Liver (tissue), 9 donors: ENCODE results near the gene UGGT2. TPM values are rescaled to one million over a fixed set of nuclear protein-coding genes. Genes with fewer than 3 reads are reported as not detected.
"Not testable (repeated sequence)": the region's sequence is repeated elsewhere in the genome, so short reads cannot be mapped to it uniquely, and the experiment has no call there.

Experiments
- DNase-seq: peaks from one replicate; pipeline ENCODE4 v3.0.0-alpha.2; 2017; ENCODE audit warnings: low spot score
- H3K27ac ChIP-seq, 2 donors: one replicate each; pipeline ENCODE4 v1.7.0; 2013; ENCODE audit warnings: inconsistent platforms in 2 of 2, low read length in 2 of 2, control low read depth in 1 of 2, low read depth in 1 of 2, mild to moderate bottlenecking in 1 of 2
- H3K27me3 ChIP-seq, 4 donors: one replicate each; pipeline versions ENCODE4 v1.6.1 to v1.7.0; 2013; ENCODE audit warnings: low read length in 3 of 4, inconsistent platforms in 1 of 4, mild to moderate bottlenecking in 1 of 4, moderate library complexity in 1 of 4; ENCODE audit not compliant: control insufficient read depth in 4 of 4, insufficient read depth in 4 of 4
- H3K36me3 ChIP-seq, 4 donors: one replicate each; pipeline versions ENCODE4 v1.6.1 to v1.7.0; 2013; ENCODE audit warnings: low read length in 3 of 4, mild to moderate bottlenecking in 3 of 4, low read depth in 1 of 4, moderate library complexity in 1 of 4; ENCODE audit not compliant: control insufficient read depth in 4 of 4, insufficient read depth in 3 of 4
- H3K4me1 ChIP-seq, 4 donors: one replicate each; pipeline versions ENCODE4 v1.6.1 to v1.7.0; 2013; ENCODE audit warnings: low read length in 3 of 4, mild to moderate bottlenecking in 3 of 4, moderate library complexity in 1 of 4; ENCODE audit not compliant: control insufficient read depth in 4 of 4, insufficient read depth in 4 of 4
- H3K4me3 ChIP-seq, 3 donors: one replicate each; pipeline versions ENCODE4 v1.6.1 to v1.7.0; 2013; ENCODE audit warnings: low read length in 3 of 3, control low read depth in 1 of 3, low read depth in 1 of 3, mild to moderate bottlenecking in 1 of 3
- H3K9ac ChIP-seq, 2 donors: one replicate each; pipeline ENCODE4 v1.7.0; 2013; ENCODE audit warnings: low read length in 2 of 2, mild to moderate bottlenecking in 2 of 2, moderate library complexity in 2 of 2, control low read depth in 1 of 2, low read depth in 1 of 2
- H3K9me3 ChIP-seq, 4 donors: one replicate each; pipeline versions ENCODE4 v1.6.1 to v1.7.0; 2013; ENCODE audit warnings: low read length in 3 of 4; ENCODE audit not compliant: control insufficient read depth in 4 of 4
- HNF4A ChIP-seq, 2 donors: conservative IDR thresholded peaks; 2 replicates each; pipeline ENCODE4 v1.6.1; 2016; ENCODE audit warnings: antibody characterized with exemption in 2 of 2, mild to moderate bottlenecking in 2 of 2
- JUND ChIP-seq, 2 donors: IDR thresholded peaks; 2 replicates each; pipeline ENCODE4 v1.6.1; 2016; ENCODE audit warnings: antibody characterized with exemption in 2 of 2
- WGBS: extraction: QIAGEN DNeasy Blood & Tissue Kit; methylation state at CpG from one replicate; pipeline ENCODE4 v1.1.7; 2013; 5-methylcytosine and 5-hydroxymethylcytosine counted together
- polyA plus RNA-seq, 2 donors: library from polyadenylated mRNA; stranded (reverse) in 1 of 2; unstranded in 1 of 2; fragments of 200-250 nt in 1 of 2; fragments of >200 nt in 1 of 2; fragmentation: Nextera tagmentation in 1 of 2; extraction: Ambion mirVana in 1 of 2; gene quantifications; one replicate each; pipeline versions ENCODE4 v1.2.1 to v1.2.3, GENCODE V29; 2013 to 2015
- total RNA-seq, 2 donors: library from RNA; depleted of rRNA; stranded (reverse); fragments of >200 nt; gene quantifications; one replicate each; pipeline ENCODE4 v1.2.3, GENCODE V29; 2014
- TF ChIP-seq, protein P1 (sequence below): IDR thresholded peaks from 2 replicates; pipeline ENCODE4 v1.6.1; 2016; ENCODE audit warnings: antibody characterized with exemption
- donor health status: healthy.
- donor health status: healthy.
- donor health status: healthy.
- donor health status: healthy.
- donor health status: healthy.

UGGT2 gene
- total and polyA plus RNA-seq, 4 donors: 5.6 to 23.0 (median 13.2) TPM

DNA sequence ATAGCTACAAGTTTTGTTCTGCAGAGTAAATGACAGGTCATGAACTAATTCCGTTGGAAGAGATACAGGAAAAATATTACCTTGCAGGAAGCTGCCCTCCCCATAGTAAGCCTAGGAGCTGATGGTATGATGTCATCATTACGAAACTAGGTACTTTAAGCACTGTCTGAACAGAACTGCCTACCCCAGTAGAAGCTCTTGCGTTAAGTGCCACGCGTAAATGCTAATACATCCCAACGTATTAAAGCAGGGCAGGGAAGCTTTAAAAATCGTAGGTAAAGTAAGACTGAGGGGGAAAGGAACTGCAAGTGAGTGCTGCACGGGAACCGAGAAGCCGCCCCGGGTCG lies 572 bp downstream of the UGGT2 start:
- Histone ChIP-seq H3K9me3 (no peaks in the 10 kb centered on the region), H3K9ac (peak overlapping the region; percentile 24 to 64), H3K27ac (peak overlapping the region; percentile 44 to 76), H3K36me3 (no peaks in the 10 kb centered on the region), H3K27me3 (no peaks in the 10 kb centered on the region), H3K4me3 (peak overlapping the region; percentile 81 to 97 (median 91)), H3K4me1 (peaks cover 0 to 6% (median under 1%) of the 10 kb centered on the region in 4 donors)
- peak in 1 of 2 donors; percentile 59 for TF ChIP-seq JUND (IDR thresholded peaks at IDR 0.05)
- TF ChIP-seq, protein P1, sequence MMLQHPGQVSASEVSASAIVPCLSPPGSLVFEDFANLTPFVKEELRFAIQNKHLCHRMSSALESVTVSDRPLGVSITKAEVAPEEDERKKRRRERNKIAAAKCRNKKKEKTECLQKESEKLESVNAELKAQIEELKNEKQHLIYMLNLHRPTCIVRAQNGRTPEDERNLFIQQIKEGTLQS: peak; percentile 27
- no peak for TF ChIP-seq HNF4A (conservative IDR thresholded peaks at IDR 0.05)
- WGBS: 1% methylated on average over 12 of the region's 12 CpGs
- no peak for DNase-seq

GRCh38 chr13:96051946-96052345 lies 1.3 kb downstream of the UGGT2 start:
- not testable (repeated sequence) for H3K4me1 ChIP-seq, DNase-seq, H3K27me3 ChIP-seq, H3K36me3 ChIP-seq, H3K4me3 ChIP-seq, H3K27ac ChIP-seq, H3K9me3 ChIP-seq, H3K9ac ChIP-seq
- WGBS: 94% methylated on average over 3 of the region's 3 CpGs

- 96% methylated on average over 5 of the region's 5 CpGs for WGBS
- H3K4me1 ChIP-seq, H3K4me3 ChIP-seq, H3K27me3 ChIP-seq, DNase-seq, H3K36me3 ChIP-seq, H3K27ac ChIP-seq, H3K9me3 ChIP-seq, H3K9ac ChIP-seq: not testable (repeated sequence)
These were observed 1.7 kb downstream of the UGGT2 start for GRCh38 chr13:96051491-96051890.

DNA sequence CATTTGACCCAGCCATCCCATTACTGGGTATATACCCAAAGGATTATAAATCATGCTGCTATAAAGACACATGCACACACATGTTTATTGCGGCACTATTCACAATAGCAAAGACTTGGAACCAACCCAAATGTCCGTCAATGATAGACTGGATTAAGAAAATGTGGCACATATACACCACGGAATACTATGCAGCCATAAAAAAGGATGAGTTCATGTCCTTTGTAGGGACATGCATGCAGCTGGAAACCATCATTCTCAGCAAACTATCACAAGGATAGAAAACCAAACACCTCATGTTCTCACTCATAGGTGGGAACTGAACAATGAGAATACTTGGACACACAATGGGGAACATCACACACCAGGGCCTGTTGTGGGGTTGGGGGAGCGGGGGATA lies 2.2 kb downstream of the UGGT2 start:
- H3K27ac ChIP-seq, H3K9me3 ChIP-seq, H3K4me3 ChIP-seq, DNase-seq, H3K9ac ChIP-seq, H3K4me1 ChIP-seq, H3K27me3 ChIP-seq, H3K36me3 ChIP-seq: not testable (repeated sequence)
- WGBS: 85% methylated on average over 4 of the region's 4 CpGs

DNA sequence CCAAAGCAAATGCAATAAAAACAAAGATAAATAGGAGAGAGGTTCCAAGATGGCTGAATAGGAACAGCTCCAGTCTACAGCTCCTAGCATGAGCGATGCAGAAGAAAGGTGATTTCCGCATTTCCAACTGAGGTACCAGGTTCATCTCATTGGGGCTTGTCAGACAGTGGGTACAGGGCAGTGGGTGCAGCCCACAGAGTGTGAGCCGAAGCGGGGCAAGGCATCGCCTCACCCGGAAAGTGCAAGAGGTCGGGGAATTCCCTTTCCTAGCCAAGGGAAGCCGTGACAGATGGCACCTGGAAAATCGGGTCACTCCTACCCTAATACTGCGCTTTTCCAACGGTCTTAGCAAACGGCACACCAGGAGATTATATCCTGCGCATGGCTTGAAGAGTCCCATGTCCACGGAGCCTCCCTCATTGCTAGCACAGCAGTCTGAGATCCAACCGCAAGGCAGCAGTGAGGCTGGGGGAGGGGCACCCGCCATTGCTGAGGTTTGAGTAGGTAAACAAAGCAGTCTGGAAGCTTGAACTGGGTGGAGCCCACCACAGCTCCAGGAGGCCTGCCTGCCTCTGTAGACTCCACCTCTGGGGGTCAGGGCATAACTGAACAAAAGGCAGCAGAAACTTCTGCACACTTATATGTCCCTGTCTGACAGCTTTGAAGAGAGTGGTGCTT lies 6.6 kb downstream of the UGGT2 start:
- not testable (repeated sequence) for H3K27me3 ChIP-seq, DNase-seq, H3K9ac ChIP-seq, H3K27ac ChIP-seq, H3K9me3 ChIP-seq, H3K36me3 ChIP-seq, H3K4me1 ChIP-seq, H3K4me3 ChIP-seq
- 98% methylated on average over 16 of the region's 16 CpGs for WGBS
